ENCODE data around the gene ZNF526.

The ZNF526 gene

GRCh38 chr19:42193706-42194105, 26.4 kb upstream of the ZNF526 start:
- no peak overlapping the region for H3K4me3 ChIP-seq (ENCODE audit: control insufficient read depth, low read depth, low read length)
- TF ChIP-seq, protein P1, sequence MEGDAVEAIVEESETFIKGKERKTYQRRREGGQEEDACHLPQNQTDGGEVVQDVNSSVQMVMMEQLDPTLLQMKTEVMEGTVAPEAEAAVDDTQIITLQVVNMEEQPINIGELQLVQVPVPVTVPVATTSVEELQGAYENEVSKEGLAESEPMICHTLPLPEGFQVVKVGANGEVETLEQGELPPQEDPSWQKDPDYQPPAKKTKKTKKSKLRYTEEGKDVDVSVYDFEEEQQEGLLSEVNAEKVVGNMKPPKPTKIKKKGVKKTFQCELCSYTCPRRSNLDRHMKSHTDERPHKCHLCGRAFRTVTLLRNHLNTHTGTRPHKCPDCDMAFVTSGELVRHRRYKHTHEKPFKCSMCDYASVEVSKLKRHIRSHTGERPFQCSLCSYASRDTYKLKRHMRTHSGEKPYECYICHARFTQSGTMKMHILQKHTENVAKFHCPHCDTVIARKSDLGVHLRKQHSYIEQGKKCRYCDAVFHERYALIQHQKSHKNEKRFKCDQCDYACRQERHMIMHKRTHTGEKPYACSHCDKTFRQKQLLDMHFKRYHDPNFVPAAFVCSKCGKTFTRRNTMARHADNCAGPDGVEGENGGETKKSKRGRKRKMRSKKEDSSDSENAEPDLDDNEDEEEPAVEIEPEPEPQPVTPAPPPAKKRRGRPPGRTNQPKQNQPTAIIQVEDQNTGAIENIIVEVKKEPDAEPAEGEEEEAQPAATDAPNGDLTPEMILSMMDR (IDR thresholded peaks at IDR 0.05; ENCODE audit: control insufficient read depth, insufficient read depth, low read depth, low read length, missing control alignments) = no peak
- DNase-seq (ENCODE audit: low read depth) = no peak

DNA sequence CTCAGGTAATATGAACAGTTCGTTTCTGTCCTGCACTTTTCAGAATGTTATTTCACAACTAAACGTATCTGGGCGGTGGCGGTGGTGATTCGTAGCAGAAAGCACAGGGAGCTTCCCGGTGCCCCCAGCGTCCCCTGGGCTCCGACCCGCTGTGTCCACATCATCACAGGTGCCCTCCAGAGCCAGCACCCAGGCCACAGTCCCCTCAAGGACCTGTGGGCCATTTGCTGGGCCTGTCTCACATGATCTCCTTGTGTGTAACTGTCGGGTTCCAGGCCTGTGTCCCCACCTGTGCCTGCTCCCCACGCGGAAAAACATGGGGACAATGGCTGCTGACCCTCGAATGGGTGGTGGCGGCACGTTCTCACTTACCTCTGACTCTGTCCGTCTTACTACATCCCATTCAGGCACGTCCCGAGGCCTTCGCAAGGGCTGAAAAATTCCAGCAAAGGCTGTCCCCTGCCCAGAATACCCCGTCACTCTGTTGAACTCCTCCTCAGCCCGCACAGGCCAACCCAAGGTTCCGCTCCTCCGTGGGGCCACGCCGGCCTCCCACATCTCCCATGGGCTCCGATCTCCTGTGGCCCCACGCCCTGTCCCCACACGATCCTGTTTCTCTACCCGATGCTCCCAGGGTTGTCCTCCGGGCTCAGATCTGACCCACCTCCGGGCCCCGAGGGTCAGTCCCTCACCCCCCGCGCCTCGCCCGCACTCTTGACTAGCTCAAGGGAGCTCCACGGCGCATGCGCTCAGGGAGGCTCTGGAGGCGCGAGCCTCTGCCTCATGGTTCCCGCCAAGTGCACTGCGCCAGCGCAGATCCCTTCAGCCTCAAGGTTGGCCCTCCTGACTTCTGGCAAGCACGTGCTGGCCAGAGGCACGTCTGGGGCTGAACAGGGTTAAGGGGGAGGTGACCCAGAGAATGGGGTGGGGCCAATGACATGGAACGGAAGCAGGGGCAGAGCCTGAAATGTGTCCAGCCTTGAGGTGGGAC, 23.8 kb upstream of the ZNF526 start:
- no peak overlapping the region for H3K4me3 ChIP-seq (ENCODE audit: control insufficient read depth, low read depth, low read length)
- TF ChIP-seq, protein P1 (IDR thresholded peaks at IDR 0.05; ENCODE audit: control insufficient read depth, insufficient read depth, low read depth, low read length, missing control alignments) = no peak
- DNase-seq (ENCODE audit: low read depth) = no peak

DNA sequence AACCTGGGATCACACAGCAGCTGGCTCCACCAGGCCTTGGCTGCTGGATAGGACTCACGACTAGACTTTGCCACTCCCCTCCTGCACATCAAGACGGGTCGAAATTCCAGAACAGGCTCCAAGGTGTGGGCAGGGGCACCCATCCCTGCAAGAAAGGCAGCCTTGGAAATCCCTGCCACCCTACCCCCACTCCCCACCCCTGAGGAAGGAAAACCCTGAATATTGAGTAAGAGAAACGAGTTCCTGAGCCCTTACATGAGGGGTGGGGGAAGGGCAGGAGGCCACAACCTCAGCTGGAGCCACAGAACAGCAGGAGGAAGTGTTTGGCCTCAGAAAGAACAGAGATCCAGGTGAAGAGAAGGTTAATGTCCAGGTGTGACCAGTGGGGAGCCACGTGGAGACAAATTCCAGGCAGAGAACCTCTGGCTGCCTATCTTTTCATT, 22.7 kb upstream of the ZNF526 start:
- no peak overlapping the region for H3K4me3 ChIP-seq (ENCODE audit: control insufficient read depth, low read depth, low read length)
- TF ChIP-seq, protein P1 (IDR thresholded peaks at IDR 0.05; ENCODE audit: control insufficient read depth, insufficient read depth, low read depth, low read length, missing control alignments) = no peak
- DNase-seq (ENCODE audit: low read depth) = no peak

DNA sequence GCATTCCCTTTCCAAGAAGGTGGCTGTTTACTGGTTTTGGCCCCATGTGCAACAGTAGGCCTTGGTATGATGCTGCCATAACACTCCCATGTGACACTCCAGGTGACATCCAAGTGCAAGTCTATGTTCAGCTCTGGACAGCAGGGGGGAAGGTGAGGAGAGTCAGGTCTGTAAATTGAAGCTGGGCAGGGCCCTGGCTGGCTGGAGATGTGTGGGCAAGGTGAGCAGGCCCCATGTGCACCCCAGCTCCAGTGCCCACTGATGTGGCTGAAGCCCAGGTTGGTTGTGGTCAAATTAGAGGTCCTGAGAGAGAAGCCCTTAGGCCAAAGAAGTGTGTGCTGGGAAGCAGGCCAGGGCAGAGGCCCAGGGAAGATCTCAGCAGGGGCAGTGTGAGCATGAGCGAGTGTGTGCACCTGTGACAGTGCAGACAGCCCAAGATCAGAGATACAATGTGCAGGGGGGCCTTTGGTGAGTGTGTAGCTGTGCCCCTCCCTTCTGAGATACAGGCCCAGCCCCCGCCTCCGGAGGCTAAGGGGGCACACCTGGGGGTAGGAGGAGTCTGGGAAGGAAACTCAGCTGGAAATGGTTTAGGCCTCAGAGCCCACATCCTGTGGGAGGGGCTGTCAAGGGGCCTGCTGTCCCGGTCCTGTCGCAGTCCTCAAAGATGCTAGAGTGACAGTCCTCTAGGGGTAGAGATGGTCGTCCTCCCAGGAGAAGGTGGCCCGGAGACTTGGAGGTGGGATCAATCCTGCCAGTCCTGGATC, 21.3 kb upstream of the ZNF526 start:
- no peak for DNase-seq (ENCODE audit: low read depth)
- TF ChIP-seq, protein P1 (IDR thresholded peaks at IDR 0.05; ENCODE audit: control insufficient read depth, insufficient read depth, low read depth, low read length, missing control alignments) = no peak
- no peak overlapping the region for H3K4me3 ChIP-seq (ENCODE audit: control insufficient read depth, low read depth, low read length)

DNA sequence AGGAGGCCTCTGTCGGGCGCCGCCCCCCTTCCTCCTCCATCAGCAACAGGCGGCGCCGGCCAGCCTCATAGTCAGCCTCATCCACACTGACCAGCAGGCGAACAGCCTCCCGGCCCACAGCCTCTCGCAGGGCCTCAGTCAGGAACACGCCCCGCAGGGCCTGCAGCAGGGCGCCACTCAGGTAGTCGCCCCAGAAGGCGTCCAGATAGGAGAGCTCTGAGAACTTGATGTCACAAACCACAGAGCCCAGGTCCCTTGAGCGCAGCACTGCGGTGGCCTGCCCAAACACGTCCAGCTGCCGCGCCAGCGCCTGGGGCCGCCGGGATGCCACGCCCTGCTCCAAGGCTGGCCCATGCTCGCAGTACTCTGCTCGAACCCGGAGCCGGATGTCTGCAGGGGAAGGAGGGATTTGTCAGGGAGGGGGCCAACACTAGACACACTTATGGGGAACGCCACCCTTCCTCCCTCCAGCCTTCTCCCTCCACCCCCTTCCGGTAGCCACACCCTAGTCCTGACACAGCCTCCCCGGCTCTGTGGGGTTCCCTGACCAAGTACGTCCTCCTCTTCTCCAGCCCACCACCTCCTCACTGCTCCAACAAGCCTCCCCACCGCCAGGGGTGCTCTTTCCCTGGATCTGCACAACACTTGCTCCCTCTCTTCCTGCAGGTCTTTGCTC, 20.5 kb upstream of the ZNF526 start:
- DNase-seq (ENCODE audit: low read depth) = no peak
- TF ChIP-seq, protein P1 (IDR thresholded peaks at IDR 0.05; ENCODE audit: control insufficient read depth, insufficient read depth, low read depth, low read length, missing control alignments) = no peak
- H3K4me3 ChIP-seq (ENCODE audit: control insufficient read depth, low read depth, low read length) = no peak overlapping the region

- TF ChIP-seq, protein P1 (IDR thresholded peaks at IDR 0.05; ENCODE audit: control insufficient read depth, insufficient read depth, low read depth, low read length, missing control alignments) = no peak
- no peak overlapping the region for H3K4me3 ChIP-seq (ENCODE audit: control insufficient read depth, low read depth, low read length)
- DNase-seq (ENCODE audit: low read depth) = no peak
Observed at GRCh38 chr19:42200116-42200715, 19.9 kb upstream of the ZNF526 start.

All from AG09309 (cell line).